Erythroblast (primary cell): ENCODE data around the gene MYOZ3.

ENCODE experiments used
- GATA1 ChIP-seq: IDR thresholded peaks from 2 replicates; pipeline ENCODE4 v1.6.1; 2011; ENCODE audit warnings: low read depth, mild to moderate bottlenecking, control low read depth, low read length, moderate library complexity
- POLR2A ChIP-seq: IDR thresholded peaks from 2 replicates; pipeline ENCODE4 v1.6.1; 2011; ENCODE audit warnings: mild to moderate bottlenecking, low read length

GRCh38 chr5:150647275-150648251 is 13.5 kb upstream of the MYOZ3 start:
- TF ChIP-seq POLR2A: no peak
- TF ChIP-seq GATA1: no peak
